Stimulated activated CD8-positive, alpha-beta memory T cell treated with anti-CD3 and anti-CD28 coated beads, Interleukin-4, amount 100 ng/mL, for 24 hours (primary cell): ENCODE data around the gene EPYC.

Source experiments
- DNase-seq: peaks from one replicate; pipeline ENCODE4 v3.0.0-alpha.2; 2020; ENCODE audit warnings: low read depth

Gene EPYC

GRCh38 chr12:91004872-91005271 lies at the start of gene EPYC:
Gene EPYC (minus strand): TSS chr12:91004972. CDS start chr12:91002565, 2,407 bp downstream.
- no peak for DNase-seq

- DNase-seq: no peak
Measured at GRCh38 chr12:91053951-91054715, 49.4 kb upstream of the EPYC start.

- DNase-seq: no peak
Measured at GRCh38 chr12:91052026-91052425, 47.3 kb upstream of the EPYC start.

GRCh38 chr12:91044586-91044985 lies 39.8 kb upstream of the EPYC start:
- no peak for DNase-seq

- DNase-seq: no peak
Measured at GRCh38 chr12:91043408-91043807, 38.6 kb upstream of the EPYC start.

GRCh38 chr12:91040096-91040755 lies 35.5 kb upstream of the EPYC start:
- no peak for DNase-seq

GRCh38 chr12:91037276-91037675 lies 32.5 kb upstream of the EPYC start:
- no peak for DNase-seq

GRCh38 chr12:91033251-91033650 lies 28.5 kb upstream of the EPYC start:
- DNase-seq: no peak

GRCh38 chr12:91023326-91024004 lies 18.7 kb upstream of the EPYC start:
- no peak for DNase-seq

GRCh38 chr12:91021076-91021475 lies 16.3 kb upstream of the EPYC start:
- DNase-seq: no peak

- DNase-seq: no peak
Measured at GRCh38 chr12:91019455-91019854, 14.7 kb upstream of the EPYC start.

GRCh38 chr12:91017511-91018263 lies 12.9 kb upstream of the EPYC start:
- DNase-seq: no peak

- DNase-seq: no peak
Measured at GRCh38 chr12:91017043-91017442, 12.3 kb upstream of the EPYC start.

GRCh38 chr12:91009319-91009950 lies 4.7 kb upstream of the EPYC start:
- no peak for DNase-seq

GRCh38 chr12:91007531-91008290 lies 2.9 kb upstream of the EPYC start:
- DNase-seq: no peak

GRCh38 chr12:91003737-91004136 lies 1.0 kb downstream of the EPYC start:
- DNase-seq: no peak

GRCh38 chr12:91001306-91001705 lies 3.5 kb downstream of the EPYC start:
- DNase-seq: no peak

GRCh38 chr12:90999966-91000365 lies 4.8 kb downstream of the EPYC start:
- no peak for DNase-seq

- DNase-seq: no peak
Measured at GRCh38 chr12:90999527-90999926, 5.2 kb downstream of the EPYC start.

GRCh38 chr12:90995010-90995409 lies 9.8 kb downstream of the EPYC start:
- DNase-seq: no peak

- DNase-seq: no peak
Measured at GRCh38 chr12:90991952-90992465, 12.8 kb downstream of the EPYC start.
